BJ (cell line): ENCODE measurements around the gene WWOX. TPM values are rescaled to one million over a fixed set of nuclear protein-coding genes. Genes with fewer than 3 reads are reported as not detected.

ENCODE experiments used
- CTCF ChIA-PET: fragments of 350-600 bp; formaldehyde crosslinking; extraction: SDS; loops from one replicate; lab custom pipeline; 2021; ENCODE audit warnings: antibody characterized with exemption, inconsistent platforms; lab: Yijun Ruan, JAX
- POLR2A ChIA-PET: fragments of 300-600 bp; sonication (Branson Sonifier 250); formaldehyde crosslinking; extraction: SDS; loops from one replicate; lab custom pipeline; 2021; ENCODE audit warnings: antibody characterized with exemption; lab: Charles Lee
- DNase-seq: peaks from one replicate; pipeline ENCODE4 v3.0.0-alpha.2; 2011; ENCODE audit warnings: low read depth
- H3K27me3 ChIP-seq: 2 replicates; pipeline ENCODE4 v1.6.0; 2011; ENCODE audit warnings: low read length; ENCODE audit not compliant: control insufficient read depth, insufficient read depth
- H3K36me3 ChIP-seq: 2 replicates; pipeline ENCODE4 v1.5.1; 2011; ENCODE audit warnings: low read length; ENCODE audit not compliant: control insufficient read depth, insufficient read depth
- H3K4me3 ChIP-seq: 2 replicates; pipeline ENCODE4 v1.5.1; 2011; ENCODE audit warnings: low read depth, mild to moderate bottlenecking, control low read depth, low read length
- polyA plus RNA-seq: library from polyadenylated mRNA; depleted of rRNA; stranded (reverse); fragments of >200 nt; gene quantifications from 2 replicates; pipeline ENCODE4 v1.2.3, GENCODE V29; 2011
- TF ChIP-seq, protein P1 (sequence below): IDR thresholded peaks from 2 replicates; pipeline ENCODE4 v1.5.1; 2011; ENCODE audit warnings: low read depth, mild to moderate bottlenecking, control low read depth, inconsistent platforms, low read length, moderate library complexity; ENCODE audit not compliant: insufficient read depth

WWOX gene
- polyA plus RNA-seq, 1 experiment = 3.1 TPM

- Histone ChIP-seq H3K27me3 (no peaks in the 10 kb centered on the region), H3K4me3 (no peak overlapping the region), H3K36me3 (no peaks in the 10 kb centered on the region)
- TF ChIP-seq, protein P1, sequence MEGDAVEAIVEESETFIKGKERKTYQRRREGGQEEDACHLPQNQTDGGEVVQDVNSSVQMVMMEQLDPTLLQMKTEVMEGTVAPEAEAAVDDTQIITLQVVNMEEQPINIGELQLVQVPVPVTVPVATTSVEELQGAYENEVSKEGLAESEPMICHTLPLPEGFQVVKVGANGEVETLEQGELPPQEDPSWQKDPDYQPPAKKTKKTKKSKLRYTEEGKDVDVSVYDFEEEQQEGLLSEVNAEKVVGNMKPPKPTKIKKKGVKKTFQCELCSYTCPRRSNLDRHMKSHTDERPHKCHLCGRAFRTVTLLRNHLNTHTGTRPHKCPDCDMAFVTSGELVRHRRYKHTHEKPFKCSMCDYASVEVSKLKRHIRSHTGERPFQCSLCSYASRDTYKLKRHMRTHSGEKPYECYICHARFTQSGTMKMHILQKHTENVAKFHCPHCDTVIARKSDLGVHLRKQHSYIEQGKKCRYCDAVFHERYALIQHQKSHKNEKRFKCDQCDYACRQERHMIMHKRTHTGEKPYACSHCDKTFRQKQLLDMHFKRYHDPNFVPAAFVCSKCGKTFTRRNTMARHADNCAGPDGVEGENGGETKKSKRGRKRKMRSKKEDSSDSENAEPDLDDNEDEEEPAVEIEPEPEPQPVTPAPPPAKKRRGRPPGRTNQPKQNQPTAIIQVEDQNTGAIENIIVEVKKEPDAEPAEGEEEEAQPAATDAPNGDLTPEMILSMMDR = no peak
- POLR2A ChIA-PET = no interaction called here
- DNase-seq = no peak
- CTCF ChIA-PET = no interaction called here
These were observed 529.1 kb downstream of the WWOX start for GRCh38 chr16:78628461-78629045.

- POLR2A ChIA-PET = no interaction called here
- Histone ChIP-seq H3K36me3 (no peaks in the 10 kb centered on the region), H3K4me3 (no peak overlapping the region), H3K27me3 (no peaks in the 10 kb centered on the region)
- no peak for DNase-seq
- CTCF ChIA-PET = no interaction called here
- TF ChIP-seq, protein P1 = no peak
These were observed 529.7 kb downstream of the WWOX start for GRCh38 chr16:78629173-78629572.

GRCh38 chr16:78630102-78630501, 530.6 kb downstream of the WWOX start:
- POLR2A ChIA-PET = no interaction called here
- CTCF ChIA-PET = no interaction called here
- DNase-seq = no peak
- TF ChIP-seq, protein P1 = no peak
- H3K4me3 ChIP-seq = no peak overlapping the region
- H3K27me3 ChIP-seq = no peaks in the 10 kb centered on the region
- no peaks in the 10 kb centered on the region for H3K36me3 ChIP-seq

- H3K4me3 ChIP-seq = no peak overlapping the region
- no peak for DNase-seq
- CTCF ChIA-PET = interaction anchor here (0.6 kb wide), 1 partner anchor 524 kb away, joined by 3 read pairs; no protein-coding TSS in a partner anchor
- H3K36me3 ChIP-seq = no peaks in the 10 kb centered on the region
- H3K27me3 ChIP-seq = no peaks in the 10 kb centered on the region
- TF ChIP-seq, protein P1 = no peak
- POLR2A ChIA-PET = no interaction called here
These were observed 534.1 kb downstream of the WWOX start for GRCh38 chr16:78633551-78633950.

DNA sequence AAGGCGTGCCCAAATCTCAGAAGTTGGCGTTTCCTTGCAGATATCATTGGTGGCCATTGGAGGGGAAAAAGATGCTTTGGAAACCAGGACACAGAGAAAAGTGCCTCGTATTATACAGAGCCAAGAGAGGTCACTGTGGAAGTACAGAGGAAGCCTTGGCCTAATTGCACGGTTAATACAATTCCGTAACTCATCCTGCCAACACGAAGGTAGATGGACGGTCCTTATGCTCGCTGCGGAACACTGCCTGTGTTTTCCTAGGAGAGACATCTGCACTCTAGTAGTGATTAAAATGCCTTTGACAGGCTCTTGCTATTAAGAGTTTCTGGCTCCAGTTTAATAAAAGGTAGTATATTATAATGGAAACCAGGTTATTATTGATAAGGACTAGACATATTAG, 536.4 kb downstream of the WWOX start:
- H3K27me3 ChIP-seq = no peaks in the 10 kb centered on the region
- DNase-seq = no peak
- TF ChIP-seq, protein P1 = no peak

More for the DNA sequence above, 536.4 kb downstream of the WWOX start:
- ChIA-PET POLR2A (no interaction called here), CTCF (no interaction called here)
- Histone ChIP-seq H3K36me3 (no peaks in the 10 kb centered on the region), H3K4me3 (no peak overlapping the region)
